ENCODE results near the gene ADAMTSL1. TPM values are rescaled to one million over a fixed set of nuclear protein-coding genes. Genes with fewer than 3 reads are reported as not detected.

Gene ADAMTSL1
- total and polyA plus RNA-seq, 2 donors (not counting 3 experiments of a cell fraction or from before 2014, with no cell fraction given) = 15.0 to 18.4 TPM

GRCh38 chr9:18539203-18539693, 65.3 kb downstream of the ADAMTSL1 start:
- FAIRE-seq (no peak), DNase-seq (ENCODE audit: low read depth, low spot score) (no peak)
- no peak overlapping the region for H3K4me3 ChIP-seq (replicated peaks in 1 of 3; ENCODE audit: insufficient read depth in 1 of 3, low read depth in 1 of 3, low read length in 3 of 3)
- no peaks in the 10 kb centered on the region for H4K20me1 ChIP-seq (replicated peaks; ENCODE audit: control insufficient read depth, extremely low read depth, insufficient read depth, low read length)
- intact Hi-C loops (cut with micrococcal nuclease) = loop anchor here (10.0 kb wide), 1 partner anchor 554 kb away; no protein-coding TSS in a partner anchor
- H3K9me3 ChIP-seq (replicated peaks; ENCODE audit: control insufficient read depth, insufficient read depth, low read length) = peaks cover 8% of the 10 kb centered on the region
- H3K9ac ChIP-seq (replicated peaks; ENCODE audit: extremely low read depth, insufficient read depth, low read length) = no peak overlapping the region
- H3K36me3 ChIP-seq (ENCODE audit: control insufficient read depth in 2 of 2, extremely low read depth in 1 of 2, insufficient read depth in 2 of 2, low read length in 2 of 2) = no peaks in the 10 kb centered on the region
- H3K27me3 ChIP-seq (ENCODE audit: control insufficient read depth in 2 of 2, insufficient read depth in 2 of 2, low read length in 2 of 2) = no peaks in the 10 kb centered on the region
- no peak overlapping the region for H3K27ac ChIP-seq (ENCODE audit: insufficient read depth, low read depth, low read length)
- dilution Hi-C loops (cut with MboI; ENCODE audit: extremely low pct_ligation_motif_present, low sequenced_read_pairs) = no loop called here
- H2AFZ ChIP-seq (ENCODE audit: low read depth, low read length) = no peak overlapping the region
- ChIA-PET CTCF (no interaction called here), POLR2A (no interaction called here)
- H3K79me2 ChIP-seq (ENCODE audit: control insufficient read depth, insufficient read depth, low read length) = no peaks in the 10 kb centered on the region
- no TSS peak for BruUV-seq (replicated peaks)
- H3K4me2 ChIP-seq (ENCODE audit: insufficient read depth, low read length) = no peak overlapping the region
- peaks cover 21% of the 10 kb centered on the region for H3K4me1 ChIP-seq (ENCODE audit: control insufficient read depth, extremely low read depth, insufficient read depth, low read length)
- H3K9me1 ChIP-seq (replicated peaks; ENCODE audit: control insufficient read depth, extremely low read depth, insufficient read depth, low read length) = no peaks in the 10 kb centered on the region
- TF ChIP-seq, protein P1, sequence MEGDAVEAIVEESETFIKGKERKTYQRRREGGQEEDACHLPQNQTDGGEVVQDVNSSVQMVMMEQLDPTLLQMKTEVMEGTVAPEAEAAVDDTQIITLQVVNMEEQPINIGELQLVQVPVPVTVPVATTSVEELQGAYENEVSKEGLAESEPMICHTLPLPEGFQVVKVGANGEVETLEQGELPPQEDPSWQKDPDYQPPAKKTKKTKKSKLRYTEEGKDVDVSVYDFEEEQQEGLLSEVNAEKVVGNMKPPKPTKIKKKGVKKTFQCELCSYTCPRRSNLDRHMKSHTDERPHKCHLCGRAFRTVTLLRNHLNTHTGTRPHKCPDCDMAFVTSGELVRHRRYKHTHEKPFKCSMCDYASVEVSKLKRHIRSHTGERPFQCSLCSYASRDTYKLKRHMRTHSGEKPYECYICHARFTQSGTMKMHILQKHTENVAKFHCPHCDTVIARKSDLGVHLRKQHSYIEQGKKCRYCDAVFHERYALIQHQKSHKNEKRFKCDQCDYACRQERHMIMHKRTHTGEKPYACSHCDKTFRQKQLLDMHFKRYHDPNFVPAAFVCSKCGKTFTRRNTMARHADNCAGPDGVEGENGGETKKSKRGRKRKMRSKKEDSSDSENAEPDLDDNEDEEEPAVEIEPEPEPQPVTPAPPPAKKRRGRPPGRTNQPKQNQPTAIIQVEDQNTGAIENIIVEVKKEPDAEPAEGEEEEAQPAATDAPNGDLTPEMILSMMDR (IDR thresholded peaks at IDR 0.05; ENCODE audit: extremely low read depth in 1 of 2, insufficient read depth in 1 of 2, low read depth in 1 of 2, low read length in 2 of 2) = no peak
- TF ChIP-seq FOS (IDR thresholded peaks at IDR 0.05; ENCODE audit: borderline replicate concordance, insufficient read depth, low read length) (no peak), POLR2AphosphoS5 (IDR thresholded peaks at IDR 0.05; ENCODE audit: insufficient read depth, low read depth, low read length) (no peak), MYC (IDR thresholded peaks at IDR 0.05; ENCODE audit: low read depth, low read length) (no peak), POLR2A (IDR thresholded peaks at IDR 0.05; ENCODE audit: low read depth, low read length) (no peak), EZH2 (IDR thresholded peaks at IDR 0.05; ENCODE audit: borderline replicate concordance, low read depth, low read length, severe bottlenecking) (no peak), JUN (IDR thresholded peaks at IDR 0.05; ENCODE audit: borderline replicate concordance, insufficient read depth, insufficient read length, low read depth) (no peak), GATA2 (IDR thresholded peaks at IDR 0.05; ENCODE audit: insufficient read depth, insufficient read length, low read depth, low read length) (no peak)
